NCI-H446 (cell line): Measurements from ENCODE around the gene CPSF7.
"Not testable (repeated sequence)": the region's sequence is repeated elsewhere in the genome, so short reads cannot be mapped to it uniquely, and the experiment has no call there.

Source experiments
- DNase-seq, 2 experiments: peaks; one replicate each; lab custom pipeline; 2025; lab: John Stamatoyannopoulos, UW

The CPSF7 gene

DNA sequence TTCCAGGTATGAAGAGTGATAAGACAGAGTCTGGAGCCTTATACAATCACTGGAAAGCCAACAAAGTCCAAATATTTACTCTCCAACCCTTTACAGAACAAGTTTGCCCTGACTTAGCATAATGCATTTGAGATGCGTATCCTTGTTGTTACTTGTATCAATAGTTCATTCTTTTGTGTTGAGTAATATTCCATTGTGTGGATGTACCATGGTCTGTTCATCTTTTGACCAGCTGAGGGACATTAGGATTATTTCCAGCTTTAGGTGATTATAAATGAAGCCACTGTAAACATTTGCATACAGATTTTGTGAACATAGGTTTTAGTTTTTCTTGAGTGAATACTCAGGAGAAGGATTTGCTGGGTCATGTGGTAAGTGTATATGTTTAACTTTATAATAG lies 9.8 kb upstream of the CPSF7 start:
- no peak for DNase-seq

DNA sequence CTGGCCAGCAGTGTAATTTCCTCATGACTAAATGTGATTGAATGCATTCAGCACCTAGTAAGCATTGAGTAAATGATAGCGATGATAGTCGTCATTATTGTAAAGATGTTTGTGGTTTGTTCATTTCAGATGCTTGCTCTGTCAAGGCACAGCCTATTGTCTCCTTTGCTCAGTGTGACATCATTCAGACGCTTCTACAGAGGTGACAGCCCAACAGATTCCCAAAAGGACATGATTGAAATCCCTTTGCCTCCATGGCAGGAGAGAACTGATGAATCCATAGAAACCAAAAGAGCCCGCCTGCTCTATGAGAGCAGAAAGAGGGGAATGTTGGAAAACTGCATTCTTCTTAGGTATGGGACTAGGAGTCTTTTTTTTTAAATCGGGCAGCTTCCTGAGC lies 7.7 kb upstream of the CPSF7 start:
- DNase-seq: no peak

DNA sequence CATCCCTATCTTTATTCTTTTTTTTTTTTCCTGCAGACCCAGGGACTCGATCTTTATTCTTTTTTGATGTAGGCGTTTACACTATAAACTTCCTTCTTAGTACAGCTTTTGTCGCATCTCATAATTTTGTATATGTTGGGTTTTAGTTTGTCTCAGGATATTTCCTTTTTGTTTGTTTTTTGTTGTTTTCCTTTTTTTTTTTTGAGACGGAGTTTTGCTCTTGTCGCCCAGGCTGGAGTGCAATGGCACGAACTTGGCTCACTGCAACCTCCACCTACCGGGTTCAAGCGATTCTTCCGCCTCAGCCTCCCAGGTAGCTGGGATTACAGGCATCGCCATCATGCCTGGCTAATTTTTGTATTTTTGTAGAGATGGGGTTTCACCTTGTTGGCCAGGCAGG lies 1.1 kb upstream of the CPSF7 start:
- DNase-seq: not testable (repeated sequence)

- DNase-seq: peak in 1 of 2 experiments; percentile 61
Measured at GRCh38 chr11:61429346-61429690, 457 bp downstream of the CPSF7 start.

DNA sequence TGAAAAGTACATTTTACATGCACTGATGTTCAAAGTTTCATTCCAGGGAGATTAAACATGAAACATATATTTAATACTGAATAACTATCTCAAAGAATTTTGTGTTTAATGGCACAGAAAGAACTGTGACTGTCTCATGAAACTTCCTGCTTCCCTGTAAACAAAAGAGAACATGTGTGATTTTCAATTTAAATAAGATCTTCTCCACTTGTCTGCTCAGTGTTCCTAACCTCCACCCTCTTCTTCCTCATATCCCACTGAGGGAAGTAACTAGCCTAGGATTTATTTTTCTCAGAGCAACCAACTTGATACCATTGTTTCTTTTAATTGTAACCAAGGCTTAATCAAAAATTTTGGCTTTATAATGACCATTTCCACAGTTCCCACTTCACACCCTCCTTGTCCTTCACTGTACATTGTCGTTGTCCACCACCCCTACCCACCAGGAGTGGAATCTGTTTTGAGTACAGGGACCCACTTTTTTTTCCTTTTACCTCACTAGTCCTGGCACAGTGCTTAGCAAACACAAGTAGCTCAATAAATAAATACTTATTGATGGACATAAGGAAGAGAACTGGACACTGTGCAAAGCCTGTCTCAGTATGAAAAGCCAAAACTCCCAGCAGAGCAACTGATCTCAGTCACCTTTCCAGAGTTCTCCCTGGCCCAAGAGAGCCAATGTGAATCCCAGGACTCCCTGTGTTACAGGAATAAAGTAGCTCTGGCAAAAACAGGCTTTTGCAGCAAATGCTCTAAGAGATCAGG lies 4.2 kb downstream of the CPSF7 start:
- no peak for DNase-seq

DNA sequence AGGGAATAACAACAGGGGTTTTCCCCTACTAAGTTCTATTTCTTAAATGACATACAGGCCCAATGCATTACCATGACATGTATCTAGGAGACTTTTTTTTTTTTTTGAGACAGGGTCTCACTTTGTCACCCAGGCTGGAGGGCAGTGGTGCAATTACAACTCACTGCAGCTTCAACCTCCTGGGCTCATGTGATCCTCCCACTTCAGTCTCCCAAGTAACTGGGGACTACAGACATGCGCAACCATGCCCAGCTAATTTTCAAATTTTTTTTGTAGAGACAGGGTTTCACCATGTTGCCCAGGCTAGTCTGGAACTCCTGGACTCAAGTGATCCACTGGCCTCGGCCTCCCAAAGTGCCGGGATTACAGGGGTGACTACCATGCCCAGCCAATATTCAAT lies 7.5 kb downstream of the CPSF7 start:
- no peak for DNase-seq

DNA sequence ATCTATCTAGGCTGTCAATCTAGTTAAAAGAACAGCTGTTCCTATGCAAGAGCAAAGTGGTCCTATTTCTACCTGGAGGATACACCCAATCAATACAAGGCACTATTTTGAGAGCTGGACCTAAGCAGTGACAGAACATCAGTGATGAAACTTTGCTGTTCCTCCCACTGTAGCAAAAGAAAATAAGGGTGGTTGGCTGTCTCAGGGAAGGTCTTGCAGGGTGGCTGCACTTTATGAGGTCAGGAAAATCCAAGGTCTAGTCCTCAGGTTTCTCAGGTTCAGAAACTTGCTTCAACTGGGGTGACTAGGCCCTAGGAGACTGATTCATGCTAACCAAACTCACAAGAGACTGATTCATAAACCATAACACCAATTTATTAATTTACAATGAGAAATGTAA lies 11.6 kb downstream of the CPSF7 start:
- no peak for DNase-seq

DNA sequence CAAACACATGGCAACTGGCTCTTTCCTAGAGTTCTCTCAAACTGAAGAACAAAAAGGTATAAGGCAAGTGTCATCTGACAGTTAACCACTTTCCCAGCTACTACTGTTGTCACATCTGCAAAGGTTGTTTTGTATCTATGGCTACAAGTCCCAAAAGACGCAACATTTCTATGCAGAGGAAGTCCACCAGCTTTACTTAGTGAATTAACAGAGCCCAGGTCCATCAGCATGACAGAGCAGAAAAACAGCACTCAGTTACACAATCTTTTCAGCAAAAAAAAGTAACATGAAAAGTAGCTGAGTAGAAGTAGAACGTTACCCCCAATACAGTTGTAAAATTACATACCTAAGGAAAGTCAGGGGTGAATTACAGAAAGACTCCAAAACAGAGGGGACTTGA lies 12.1 kb downstream of the CPSF7 start:
- no peak for DNase-seq

DNA sequence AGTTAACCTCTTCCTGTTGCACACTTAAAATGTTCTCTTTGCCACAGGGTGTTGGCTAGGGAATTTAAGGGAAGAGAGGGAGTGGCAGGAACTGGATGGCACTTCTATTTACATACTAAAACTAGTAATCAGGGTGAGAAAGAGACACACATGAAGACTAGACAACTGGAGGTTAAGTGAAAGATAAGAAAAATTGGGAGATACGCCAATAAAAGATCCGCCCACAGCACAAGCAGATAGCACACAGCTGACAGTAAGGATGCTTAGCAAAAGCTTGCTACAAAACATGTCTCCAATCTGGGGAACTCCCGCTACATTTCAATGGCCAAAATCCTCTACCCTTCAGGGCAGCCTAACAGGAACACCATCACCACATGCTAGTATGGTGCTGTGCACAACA lies 12.8 kb downstream of the CPSF7 start:
- no peak for DNase-seq

GRCh38 chr11:61415381-61415780 lies 14.4 kb downstream of the CPSF7 start:
- no peak for DNase-seq

- no peak for DNase-seq
Measured at GRCh38 chr11:61414547-61414946, 15.2 kb downstream of the CPSF7 start.

DNA sequence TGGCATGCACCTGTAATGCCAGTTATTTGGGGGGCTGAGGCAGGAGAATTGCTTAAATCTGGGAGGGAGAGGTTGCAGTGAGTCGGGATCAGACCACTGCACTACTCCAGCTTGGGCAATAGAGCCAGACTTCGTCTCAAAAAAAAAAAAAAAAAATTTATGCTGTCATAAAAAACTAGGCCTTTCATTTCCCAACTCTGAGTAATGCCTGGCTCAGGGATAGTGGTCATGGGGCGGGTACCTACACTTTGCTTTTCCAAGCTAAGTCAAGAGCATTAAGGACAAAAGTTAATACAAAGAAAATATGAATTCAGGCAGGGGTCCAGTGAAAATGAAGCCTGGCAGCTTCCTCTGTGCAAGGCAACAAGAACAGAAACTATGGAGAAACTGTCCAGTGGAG lies 16.3 kb downstream of the CPSF7 start:
- no peak for DNase-seq

GRCh38 chr11:61411589-61411988 lies 18.2 kb downstream of the CPSF7 start:
- DNase-seq: no peak

DNA sequence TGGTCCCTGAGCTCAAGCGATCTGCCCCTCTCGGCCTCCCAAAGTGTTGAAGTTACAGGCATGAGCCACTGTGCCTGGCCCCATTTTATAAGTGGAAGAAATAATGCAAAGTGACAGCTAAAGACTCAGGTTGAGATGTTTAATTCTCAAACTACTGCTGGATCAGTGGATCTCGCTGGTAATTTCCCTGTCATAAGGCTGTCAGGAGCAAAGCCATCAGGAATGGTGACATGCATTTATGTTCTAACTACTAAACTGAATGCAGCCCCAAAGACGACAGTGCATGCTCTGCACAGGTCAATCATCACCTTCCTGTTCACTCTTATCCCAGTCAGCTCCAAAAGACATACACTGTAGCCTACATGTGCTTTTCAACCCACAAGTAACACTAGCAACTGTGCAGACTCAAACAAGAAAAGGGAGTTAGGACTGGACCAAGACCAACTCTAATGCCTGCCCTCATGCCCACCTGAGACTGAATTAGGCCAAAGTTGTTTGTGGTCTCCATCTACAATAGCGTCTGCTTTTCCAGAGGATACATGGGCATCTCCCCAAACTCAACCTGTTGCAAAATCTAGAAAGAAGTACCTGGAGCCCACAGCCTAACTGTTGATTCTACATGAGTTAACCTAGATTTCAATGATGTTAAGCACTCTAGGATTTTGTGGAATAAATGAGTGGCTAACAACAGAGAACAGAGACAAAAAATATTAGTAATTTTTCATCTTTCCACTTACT lies 22.6 kb downstream of the CPSF7 start:
- no peak for DNase-seq

GRCh38 chr11:61406067-61406466 lies 23.7 kb downstream of the CPSF7 start:
- DNase-seq: no peak

DNA sequence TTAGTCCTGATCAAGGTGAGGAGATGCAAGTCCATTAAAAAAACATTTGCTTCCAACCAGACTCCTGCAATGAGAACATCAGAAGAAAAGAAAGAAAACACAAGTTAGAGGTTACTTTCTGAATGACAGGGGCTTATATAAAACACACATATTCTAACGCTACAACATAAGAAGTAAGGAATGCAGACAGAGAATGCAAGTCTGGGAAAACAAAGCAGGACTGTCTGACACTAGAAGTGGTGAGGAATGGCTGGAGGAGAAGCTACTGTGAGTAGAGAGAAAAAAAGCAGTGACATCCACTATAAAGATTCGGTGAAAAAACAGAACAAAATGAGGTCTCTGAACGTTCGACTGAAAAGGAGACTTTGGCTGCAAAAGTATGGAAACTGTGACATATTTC lies 25.1 kb downstream of the CPSF7 start:
- DNase-seq: no peak

DNA sequence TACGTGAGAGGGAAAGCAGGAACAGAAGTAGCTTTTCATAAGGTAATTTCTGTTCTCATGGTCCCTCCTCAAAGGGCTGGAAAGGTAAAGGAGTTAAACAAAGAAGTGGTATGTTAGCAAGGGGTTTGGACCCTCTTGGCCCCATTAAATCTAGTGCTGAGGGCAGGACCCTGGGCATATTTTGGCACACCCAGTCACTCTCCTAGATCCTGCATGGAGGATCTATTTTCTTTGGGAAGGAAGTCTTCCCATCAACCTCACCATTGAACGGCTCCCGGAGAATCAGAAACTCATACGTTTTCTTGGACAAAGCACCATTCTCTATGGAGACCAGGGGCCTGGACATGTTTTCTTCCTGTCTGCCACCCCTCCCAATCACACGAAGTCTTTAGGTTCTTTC lies 25.7 kb downstream of the CPSF7 start:
- no peak for DNase-seq

DNA sequence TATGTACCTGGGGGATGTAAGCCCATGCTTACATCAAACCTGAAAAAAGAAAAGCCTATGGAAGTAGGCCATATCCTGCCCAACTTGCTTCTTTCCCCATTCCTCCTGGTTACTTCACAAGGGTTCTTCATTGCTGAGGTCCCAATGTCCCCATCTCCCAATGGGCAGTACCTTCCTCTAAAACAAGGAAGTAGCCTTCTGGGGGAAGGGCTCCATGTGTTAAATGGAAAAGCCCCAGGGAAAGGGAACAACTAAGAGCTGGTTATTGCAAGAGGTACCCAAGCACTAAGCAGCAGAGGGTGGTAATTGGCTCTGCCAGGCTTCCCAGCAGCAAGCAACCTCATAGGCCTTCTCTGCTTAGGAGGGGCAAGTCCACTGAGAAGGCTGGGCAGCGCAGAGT lies 26.1 kb downstream of the CPSF7 start:
- no peak for DNase-seq

GRCh38 chr11:61401573-61401972 lies 28.2 kb downstream of the CPSF7 start:
- no peak for DNase-seq

DNA sequence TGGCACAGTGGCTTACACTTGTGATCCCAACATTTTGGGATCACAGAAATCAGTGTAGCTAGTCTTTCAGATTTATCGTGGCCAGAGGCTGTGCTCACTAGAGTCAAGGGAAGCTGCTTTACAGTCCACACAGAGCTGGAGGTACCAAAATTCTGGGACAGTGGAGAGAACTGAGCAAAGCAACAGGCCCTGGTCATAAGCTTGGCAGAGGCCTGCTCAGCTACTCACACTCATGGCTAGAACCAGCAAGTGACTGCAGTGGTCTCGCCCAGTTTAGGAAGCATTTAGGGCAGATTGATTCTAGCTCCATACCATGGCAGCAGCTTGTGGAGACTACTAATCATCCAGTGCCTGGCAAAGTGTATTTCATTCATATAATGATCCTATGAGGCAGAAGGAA lies 28.6 kb downstream of the CPSF7 start:
- DNase-seq: no peak

GRCh38 chr11:61392981-61393595 lies 36.7 kb downstream of the CPSF7 start:
- no peak for DNase-seq

- no peak for DNase-seq
Measured at GRCh38 chr11:61390161-61390560, 39.6 kb downstream of the CPSF7 start.
